IMR-90 (cell line): Measurements from ENCODE around the gene STATH. TPM values are rescaled to one million over a fixed set of nuclear protein-coding genes. Genes with fewer than 3 reads are reported as not detected.

Experiments used
- ATAC-seq: fragments of 200-7000 bp; cut with Tn5 transposase; 2 replicates; pipeline ENCODE4 v1.9.1; 2020; ENCODE audit warnings: low read depth, mild to moderate bottlenecking, moderate library complexity
- BruUV-seq: library from RNA; stranded (reverse); fragments of 400-500 nt; replicated peaks from 2 replicates; lab custom pipeline; 2021; lab: Mats Ljungman, UMichigan
- CTCF ChIA-PET: fragments of 300-600 bp; formaldehyde crosslinking; extraction: SDS; loops from one replicate; lab custom pipeline; 2021; ENCODE audit warnings: antibody characterized with exemption; lab: Yijun Ruan, JAX
- POLR2A ChIA-PET: fragments of 300-600 bp; sonication (Branson Sonifier 250); formaldehyde crosslinking; loops from one replicate; lab custom pipeline; 2022; ENCODE audit warnings: antibody characterized with exemption; ENCODE audit not compliant: unreplicated experiment; lab: Charles Lee
- DNase-seq: peaks from one replicate; pipeline ENCODE4 v3.0.0; 2013
- H2AFZ ChIP-seq: replicated peaks from 2 replicates; pipeline ENCODE3; 2013; ENCODE audit warnings: low read length, mild to moderate bottlenecking; ENCODE audit not compliant: poor library complexity
- H2AK5ac ChIP-seq: 2 replicates; pipeline ENCODE4 v1.6.1; 2013; ENCODE audit warnings: low read depth, low read length, inconsistent platforms
- H2AK9ac ChIP-seq: replicated peaks from 2 replicates; pipeline ENCODE3; 2013; ENCODE audit warnings: mild to moderate bottlenecking, low read depth, low read length, moderate library complexity; ENCODE audit not compliant: poor library complexity
- H2BK120ac ChIP-seq: 2 replicates; pipeline ENCODE4 v1.6.1; 2013; ENCODE audit warnings: low read depth, low read length, inconsistent platforms
- H2BK15ac ChIP-seq: 3 replicates; pipeline ENCODE4 v1.6.1; 2013; ENCODE audit warnings: low read depth, low read length, inconsistent platforms
- H2BK20ac ChIP-seq: 2 replicates; pipeline ENCODE4 v1.6.1; 2013; ENCODE audit warnings: low read depth, mild to moderate bottlenecking, inconsistent platforms, low read length, moderate library complexity
- H2BK5ac ChIP-seq: 2 replicates; pipeline ENCODE4 v1.6.1; 2013; ENCODE audit warnings: mild to moderate bottlenecking, low read depth, low read length, inconsistent platforms; ENCODE audit not compliant: poor library complexity, severe bottlenecking
- H3K14ac ChIP-seq: replicated peaks from 2 replicates; pipeline ENCODE4 v1.6.1; 2013; ENCODE audit warnings: low read depth, low read length, inconsistent platforms
- H3K18ac ChIP-seq: 2 replicates; pipeline ENCODE4 v1.6.1; 2013; ENCODE audit warnings: low read depth, low read length, control low read depth
- H3K23ac ChIP-seq: 2 replicates; pipeline ENCODE4 v1.6.1; 2013; ENCODE audit warnings: low read depth, low read length, inconsistent platforms
- H3K27ac ChIP-seq: 2 replicates; pipeline ENCODE4 v1.5.1; 2013; ENCODE audit warnings: mild to moderate bottlenecking, control low read depth, low read length; ENCODE audit not compliant: insufficient read depth
- H3K27me3 ChIP-seq: 2 replicates; pipeline ENCODE4 v1.6.1; 2013; ENCODE audit warnings: low read length; ENCODE audit not compliant: control insufficient read depth, insufficient read depth
- H3K36me3 ChIP-seq: 2 replicates; pipeline ENCODE4 v1.6.1; 2013; ENCODE audit warnings: low read length, mixed read lengths; ENCODE audit not compliant: control insufficient read depth, insufficient read depth
- H3K4ac ChIP-seq: 2 replicates; pipeline ENCODE4 v1.6.1; 2013; ENCODE audit warnings: low read depth, low read length, inconsistent platforms
- H3K4me1 ChIP-seq: 2 replicates; pipeline ENCODE4 v1.6.1; 2013; ENCODE audit warnings: low read length, mixed read lengths; ENCODE audit not compliant: control insufficient read depth, insufficient read depth
- H3K4me2 ChIP-seq: 2 replicates; pipeline ENCODE4 v1.6.1; 2013; ENCODE audit warnings: low read depth, mild to moderate bottlenecking, control low read depth, low read length, moderate library complexity
- H3K4me3 ChIP-seq: 2 replicates; pipeline ENCODE4 v1.5.1; 2013; ENCODE audit warnings: low read depth, mild to moderate bottlenecking, control low read depth, low read length, moderate library complexity; ENCODE audit not compliant: insufficient read depth
- H3K56ac ChIP-seq: 2 replicates; pipeline ENCODE4 v1.6.1; 2013; ENCODE audit warnings: low read length, inconsistent platforms; ENCODE audit not compliant: insufficient read depth; ENCODE audit errors: extremely low read depth
- H3K79me1 ChIP-seq, 2 experiments: 2 replicates each; pipeline ENCODE4 v1.6.1; 2013; ENCODE audit warnings: low read length in 2 of 2, inconsistent platforms in 1 of 2, low read depth in 1 of 2
- H3K9ac ChIP-seq: 2 replicates; pipeline ENCODE4 v1.6.1; 2013; ENCODE audit warnings: low read depth, low read length, control low read depth
- H3K9me1 ChIP-seq: 2 replicates; pipeline ENCODE4 v1.6.1; 2013; ENCODE audit warnings: low read length, inconsistent platforms; ENCODE audit not compliant: insufficient read depth
- H3K9me3 ChIP-seq: 2 replicates; pipeline ENCODE4 v1.6.1; 2013; ENCODE audit warnings: low read length; ENCODE audit not compliant: control insufficient read depth, insufficient read depth
- H4K20me1 ChIP-seq: 2 replicates; pipeline ENCODE4 v1.6.1; 2013; ENCODE audit warnings: low read length, inconsistent platforms; ENCODE audit not compliant: insufficient read depth
- H4K5ac ChIP-seq: 2 replicates; pipeline ENCODE4 v1.6.1; 2013; ENCODE audit warnings: mild to moderate bottlenecking, low read depth, low read length, control low read depth
- H4K8ac ChIP-seq, 2 experiments: 2 replicates each; pipeline ENCODE4 v1.6.1; 2013; ENCODE audit warnings: low read depth in 2 of 2, low read length in 2 of 2, control low read depth in 1 of 2, inconsistent platforms in 1 of 2
- H4K91ac ChIP-seq: 2 replicates; pipeline ENCODE4 v1.6.1; 2013; ENCODE audit warnings: low read depth, low read length, inconsistent platforms; ENCODE audit not compliant: insufficient read depth
- BHLHE40 ChIP-seq: fragments of 150-350 bp; IDR thresholded peaks from 2 replicates; pipeline ENCODE4 v1.6.1; 2016; ENCODE audit warnings: mild to moderate bottlenecking, low read depth, low read length
- CEBPB ChIP-seq: IDR thresholded peaks from 2 replicates; pipeline ENCODE4 v1.6.1; 2012; ENCODE audit warnings: low read depth, low read length, improper control_type of control experiment
- CHD1 ChIP-seq: IDR thresholded peaks from 2 replicates; pipeline ENCODE4 v1.6.1; 2012; ENCODE audit warnings: low read depth, low read length, improper control_type of control experiment
- CTCF ChIP-seq: conservative IDR thresholded peaks from 2 replicates; pipeline ENCODE4 v1.5.1; 2012; ENCODE audit warnings: mild to moderate bottlenecking, low read depth, low read length, improper control_type of control experiment
- ELK1 ChIP-seq: fragments of 150-350 bp; IDR thresholded peaks from 2 replicates; pipeline ENCODE4 v1.6.1; 2016; ENCODE audit warnings: low read depth, mild to moderate bottlenecking, low read length, moderate library complexity, borderline replicate concordance
- FOS ChIP-seq: fragments of 150-350 bp; IDR thresholded peaks from 2 replicates; pipeline ENCODE4 v1.6.1; 2016; ENCODE audit warnings: low read depth, low read length
- MAFK ChIP-seq: IDR thresholded peaks from 2 replicates; pipeline ENCODE4 v1.6.1; 2012; ENCODE audit warnings: low read depth, low read length, improper control_type of control experiment
- MAZ ChIP-seq: IDR thresholded peaks from 2 replicates; pipeline ENCODE4 v1.6.1; 2012; ENCODE audit warnings: low read depth, mild to moderate bottlenecking, low read length, improper control_type of control experiment, moderate library complexity, borderline replicate concordance
- MXI1 ChIP-seq: IDR thresholded peaks from 2 replicates; pipeline ENCODE4 v1.6.1; 2012; ENCODE audit warnings: low read depth, mild to moderate bottlenecking, low read length, moderate library complexity, borderline replicate concordance
- NFE2L2 ChIP-seq: fragments of 150-350 bp; IDR thresholded peaks from 2 replicates; pipeline ENCODE4 v1.6.1; 2016; ENCODE audit warnings: low read depth, mild to moderate bottlenecking, low read length
- POLR2A ChIP-seq: IDR thresholded peaks from 2 replicates; pipeline ENCODE4 v1.6.1; 2012; ENCODE audit warnings: mild to moderate bottlenecking, low read depth, low read length
- RCOR1 ChIP-seq: IDR thresholded peaks from 2 replicates; pipeline ENCODE4 v1.6.1; 2012; ENCODE audit warnings: mild to moderate bottlenecking, low read length, improper control_type of control experiment; ENCODE audit not compliant: insufficient replicate concordance
- RFX5 ChIP-seq: IDR thresholded peaks from 2 replicates; pipeline ENCODE4 v1.8.0; 2012; ENCODE audit warnings: low read depth, mild to moderate bottlenecking, low read length, moderate library complexity
- SMC3 ChIP-seq: fragments of 150-350 bp; IDR thresholded peaks from 2 replicates; pipeline ENCODE4 v1.6.1; 2016; ENCODE audit warnings: low read depth, mild to moderate bottlenecking, antibody characterized with exemption, low read length, moderate library complexity
- USF2 ChIP-seq: fragments of 150-350 bp; IDR thresholded peaks from 2 replicates; pipeline ENCODE4 v1.6.1; 2017; ENCODE audit warnings: mild to moderate bottlenecking, antibody characterized with exemption, low read length, low read depth
- WGBS, 2 experiments: methylation state at CpG; one replicate each; pipeline versions ENCODE4 v1.1.5 to v1.1.7; 2013; ENCODE audit warnings: missing lambda C conversion rate in 2 of 2; ENCODE audit not compliant: insufficient read length in 1 of 2; ENCODE audit errors: extremely low coverage in 2 of 2; 5-methylcytosine and 5-hydroxymethylcytosine counted together
- dilution Hi-C: fragments of 300-500 bp; cut with HindIII; formaldehyde crosslinking; loops from one replicate; pipeline ENCODE4 v1.14.3; 2018; ENCODE audit warnings: low sequenced_read_pairs; ENCODE audit not compliant: unreplicated experiment
- in situ Hi-C: fragments of 300-500 bp; cut with MboI; formaldehyde crosslinking; loops from 3 replicates; pipeline ENCODE4 v1.14.3; 2019; ENCODE audit warnings: low sequenced_read_pairs, inconsistent platforms, mixed read lengths
- intact Hi-C: fragments of 100-400 bp; cut with micrococcal nuclease; formaldehyde crosslinking; loops from 2 replicates; pipeline ENCODE4 v1.10.0; 2022
- polyA plus RNA-seq, 3 experiments: library from polyadenylated mRNA; depleted of rRNA; stranded (reverse); fragments of >200 nt; gene quantifications; 2 replicates each; pipeline ENCODE4 v1.2.3, GENCODE V29; 2012; ENCODE audit warnings: low replicate concordance in 1 of 3
- total RNA-seq: library from RNA; depleted of rRNA; stranded (reverse); fragments of >200 nt; gene quantifications from 2 replicates; pipeline ENCODE4 v1.2.3, GENCODE V29; 2012

STATH gene
- total and polyA plus RNA-seq, 2 of the 4 experiments (the other 2 are of a cell fraction): not detected

GRCh38 chr4:70041652-70042286 lies 46.0 kb downstream of the STATH start:
- no peak overlapping the region for H4K5ac ChIP-seq
- no peaks in the 10 kb centered on the region for H3K79me1 ChIP-seq
- ATAC-seq: no peak
- no peak overlapping the region for H2AFZ ChIP-seq
- POLR2A ChIA-PET: no interaction called here
- dilution Hi-C loops (no loop called here), in situ Hi-C loops (no loop called here), intact Hi-C loops (no loop called here)
- H4K20me1 ChIP-seq: no peaks in the 10 kb centered on the region
- no peak overlapping the region for H3K14ac ChIP-seq
- no peak for TF ChIP-seq CHD1
- no peak for TF ChIP-seq FOS
- TF ChIP-seq ELK1: no peak
- no peak for TF ChIP-seq BHLHE40
- TF ChIP-seq USF2: no peak
- no peak for TF ChIP-seq NFE2L2
- no peak for TF ChIP-seq MXI1
- TF ChIP-seq POLR2A: no peak
- no peak for TF ChIP-seq MAFK
- no peak for TF ChIP-seq MAZ
- TF ChIP-seq RCOR1: no peak
- TF ChIP-seq RFX5: no peak
- TF ChIP-seq SMC3: no peak
- no peak for TF ChIP-seq CEBPB
- no peak for TF ChIP-seq CTCF
- H2BK15ac ChIP-seq: no peak overlapping the region
- no peak overlapping the region for H4K8ac ChIP-seq
- no peak overlapping the region for H2AK9ac ChIP-seq
- H2BK120ac ChIP-seq: no peak overlapping the region
- peaks cover 3% of the 10 kb centered on the region; the same call in 1 of the 2 replicates for H3K9me3 ChIP-seq
- no peak overlapping the region for H3K9ac ChIP-seq
- no peak overlapping the region for H3K27ac ChIP-seq
- H3K4me1 ChIP-seq: no peaks in the 10 kb centered on the region
- H3K27me3 ChIP-seq: no peaks in the 10 kb centered on the region
- BruUV-seq: no TSS peak
- no peak overlapping the region for H4K91ac ChIP-seq
- CTCF ChIA-PET: no interaction called here
- no peak for DNase-seq
- H2BK5ac ChIP-seq: no peak overlapping the region
- H3K4me3 ChIP-seq: no peak overlapping the region
- no peaks in the 10 kb centered on the region for H3K9me1 ChIP-seq
- no peak overlapping the region for H3K18ac ChIP-seq
- no peak overlapping the region for H3K23ac ChIP-seq
- H3K4ac ChIP-seq: no peak overlapping the region
- H3K36me3 ChIP-seq: no peaks in the 10 kb centered on the region
- no CpG with 5 or more reads among the region's 7 CpGs for WGBS, 2 experiments
- H2AK5ac ChIP-seq: no peak overlapping the region
- H2BK20ac ChIP-seq: no peak overlapping the region
- no peak overlapping the region for H3K4me2 ChIP-seq
- H3K56ac ChIP-seq: no peak overlapping the region
